ENCODE data around the gene DPCD.

Gene DPCD

GRCh38 chr10:101658975-101659374, 70.9 kb downstream of the DPCD start:
- no peak for DNase-seq
- TF ChIP-seq CTCF (IDR thresholded peaks at IDR 0.05; ENCODE audit: low read depth, low read length, missing control alignments), result no peak
- Histone ChIP-seq H3K27me3 (replicated peaks) (no peaks in the 10 kb centered on the region), H3K36me3 (replicated peaks) (no peaks in the 10 kb centered on the region), H3K27ac (no peak overlapping the region), H3K4me3 (ENCODE audit: low read depth, low read length) (no peak overlapping the region)
- in situ Hi-C loops (cut with HindIII; ENCODE audit: low pct_ligation_motif_present, low sequenced_read_pairs), result no loop called here
